Ammon's horn (tissue), 1 donor: ENCODE results near the gene SPEN.
A peak's percentile ranks its signal among the peaks of the same experiment; 100 is the strongest.
"Not testable (repeated sequence)": the region's sequence is repeated elsewhere in the genome, so short reads cannot be mapped to it uniquely, and the experiment has no call there.

Source experiments
- DNase-seq: peaks from one replicate; pipeline ENCODE4 v3.0.0-alpha.2; 2016; ENCODE audit warnings: low spot score

SPEN gene

DNA sequence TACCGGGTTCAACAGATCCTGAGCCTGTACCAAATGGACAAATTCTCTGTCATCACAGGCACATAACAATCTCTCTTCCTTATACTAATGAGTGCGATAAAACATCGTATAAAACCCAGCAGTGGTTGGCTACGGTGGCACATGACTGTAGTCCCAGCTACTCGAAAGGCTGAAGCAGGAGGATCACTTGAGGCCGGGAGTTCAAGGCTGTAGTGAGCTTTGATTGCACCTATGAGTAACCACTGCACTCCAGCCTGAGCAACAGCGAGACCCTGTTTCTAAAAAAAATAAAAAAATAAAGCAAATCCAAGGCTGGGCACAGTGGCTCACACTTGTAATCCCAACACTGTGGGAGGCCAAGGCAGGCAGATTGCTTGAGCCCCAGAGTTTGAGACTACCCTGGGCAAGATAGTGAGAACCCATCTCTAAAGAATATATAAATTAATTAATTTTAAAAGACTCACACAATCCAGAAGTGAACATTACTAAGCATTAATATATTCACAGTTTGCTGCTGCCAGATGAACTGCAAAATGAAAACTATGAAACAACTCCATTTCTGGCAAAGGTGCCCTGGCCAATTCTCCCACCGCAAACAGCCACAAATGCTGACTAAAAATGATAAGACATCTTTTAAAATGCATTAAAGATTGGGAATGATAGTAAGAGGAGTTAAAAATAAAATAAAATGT is 115.3 kb downstream of the SPEN start:
- DNase-seq, result no peak

GRCh38 chr1:15963363-15963967 is 116.0 kb downstream of the SPEN start:
- no peak for DNase-seq

- DNase-seq, result no peak
Observed at GRCh38 chr1:15963968-15964648, 116.6 kb downstream of the SPEN start.

GRCh38 chr1:15965228-15965767 is 117.8 kb downstream of the SPEN start:
- DNase-seq, result peak; percentile 93

DNA sequence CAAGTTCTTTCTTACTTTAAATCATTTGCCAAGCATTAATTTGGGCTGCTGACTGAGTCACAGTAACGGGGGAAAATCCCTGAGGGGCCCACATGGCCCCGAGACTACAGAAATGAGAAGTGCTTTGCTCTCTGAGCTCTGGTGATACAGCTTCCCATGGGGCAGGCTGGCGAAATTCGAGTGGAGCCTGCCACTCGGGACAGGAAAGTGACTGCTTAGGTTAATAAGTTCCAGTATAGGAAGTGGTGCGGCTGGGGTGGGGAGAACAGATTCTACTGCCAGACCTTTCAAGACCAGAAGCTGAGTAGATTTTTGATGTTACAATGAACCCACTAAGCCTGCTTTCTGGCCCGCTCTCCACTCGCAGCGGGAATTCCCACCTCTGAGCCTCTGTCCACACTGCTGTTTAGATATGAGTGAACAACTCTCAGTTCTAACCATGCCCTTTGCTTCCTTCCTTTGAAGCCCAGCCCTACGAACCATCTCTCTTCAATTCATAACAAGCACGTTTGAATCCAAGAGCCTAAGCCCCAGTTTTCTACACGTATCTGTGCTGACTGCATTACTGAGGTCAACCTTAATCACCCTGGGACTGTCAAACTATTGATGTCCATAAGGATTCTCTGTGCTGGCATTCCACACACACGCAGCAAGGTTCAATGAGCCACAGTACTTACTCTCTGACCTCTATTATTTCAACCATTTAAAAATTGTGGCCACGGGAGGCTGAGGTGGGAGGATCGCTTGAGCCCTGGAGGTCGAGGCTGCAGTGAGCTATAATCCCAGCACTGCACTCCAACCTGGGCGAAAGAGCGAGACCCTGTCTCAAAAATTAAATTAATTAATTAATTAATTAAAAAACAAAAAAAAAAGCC is 118.8 kb downstream of the SPEN start:
- DNase-seq, result peak; percentile 46

DNA sequence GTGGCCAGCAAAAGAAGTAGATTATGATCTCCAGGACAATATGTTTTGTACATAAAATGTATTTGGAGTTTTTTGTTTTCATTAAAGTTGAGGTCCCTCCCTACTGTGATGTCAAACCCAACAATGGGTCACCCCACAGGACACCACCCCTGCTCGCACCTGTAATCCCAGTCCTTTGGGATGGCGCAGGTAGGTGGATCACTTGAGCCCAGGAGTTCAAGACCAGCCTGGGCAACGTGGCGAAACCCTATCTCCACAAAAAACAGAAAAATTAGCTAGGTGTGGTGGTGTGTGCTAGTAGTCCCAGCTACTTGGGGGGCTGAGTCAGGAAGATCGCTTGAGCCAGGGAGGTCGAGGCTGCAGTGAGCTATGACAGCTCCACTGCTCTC is 119.4 kb downstream of the SPEN start:
- DNase-seq, result no peak

DNA sequence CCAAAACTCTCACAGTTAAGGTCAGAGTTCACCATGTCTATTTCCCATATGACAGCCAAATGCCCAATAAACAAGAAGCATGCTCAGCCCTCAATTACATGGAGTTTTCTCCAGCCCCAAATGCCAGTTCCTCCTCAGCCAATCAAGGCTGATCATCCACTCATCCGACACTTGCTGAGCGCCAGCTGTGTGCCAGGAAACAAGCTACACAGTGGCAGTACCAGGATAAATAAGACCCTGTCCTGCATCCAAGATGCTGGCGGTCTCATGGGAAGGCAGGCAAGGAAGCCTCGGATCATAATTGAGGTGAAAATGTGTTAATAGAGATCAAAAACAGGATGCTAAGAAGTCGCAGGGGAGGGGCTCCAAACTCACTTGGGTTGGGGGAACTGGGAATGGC is 120.7 kb downstream of the SPEN start:
- peak; percentile 51 for DNase-seq

- DNase-seq, result no peak
Observed at GRCh38 chr1:15969321-15969880, 121.9 kb downstream of the SPEN start.

DNA sequence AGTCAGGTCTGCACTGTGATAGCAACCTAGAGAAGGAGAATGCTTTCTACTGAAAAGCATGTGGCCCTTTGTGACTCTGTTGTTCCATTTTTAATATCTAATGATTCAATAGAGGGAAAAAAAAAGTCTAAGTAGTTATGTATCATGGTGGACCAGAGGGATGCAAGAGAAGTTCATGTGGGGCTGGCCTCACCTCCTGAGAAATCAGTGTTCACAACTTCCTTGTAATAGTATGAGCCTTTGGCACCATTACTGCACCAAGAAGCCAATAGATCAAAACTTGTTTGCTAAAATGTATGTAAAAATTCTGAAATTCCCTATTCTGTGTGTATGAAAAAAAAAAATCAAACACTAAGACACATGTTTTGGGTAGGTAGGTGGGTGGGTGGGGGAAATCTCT is 123.4 kb downstream of the SPEN start:
- DNase-seq, result no peak

GRCh38 chr1:15972409-15972808 is 124.9 kb downstream of the SPEN start:
- no peak for DNase-seq

GRCh38 chr1:15973772-15974171 is 126.3 kb downstream of the SPEN start:
- DNase-seq, result no peak

DNA sequence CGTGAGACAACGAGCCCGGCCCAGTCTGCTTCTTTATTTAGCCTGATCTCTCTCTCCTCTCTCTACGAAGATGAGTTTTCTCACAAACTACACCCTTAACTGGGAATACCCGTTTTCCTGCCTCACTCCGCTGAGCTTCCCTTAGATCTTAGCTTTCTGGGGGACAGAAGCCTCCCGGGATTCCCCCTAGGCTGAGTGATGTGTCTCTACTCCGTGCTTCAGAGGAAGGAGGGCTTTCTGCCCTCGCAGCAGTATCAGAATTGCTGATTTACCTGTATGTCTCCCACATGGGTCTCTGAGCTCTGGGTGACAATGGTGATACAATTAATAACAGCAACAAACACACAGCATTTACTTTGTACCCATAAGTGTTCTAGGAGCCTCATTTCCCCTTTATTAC is 127.3 kb downstream of the SPEN start:
- DNase-seq, result no peak

DNA sequence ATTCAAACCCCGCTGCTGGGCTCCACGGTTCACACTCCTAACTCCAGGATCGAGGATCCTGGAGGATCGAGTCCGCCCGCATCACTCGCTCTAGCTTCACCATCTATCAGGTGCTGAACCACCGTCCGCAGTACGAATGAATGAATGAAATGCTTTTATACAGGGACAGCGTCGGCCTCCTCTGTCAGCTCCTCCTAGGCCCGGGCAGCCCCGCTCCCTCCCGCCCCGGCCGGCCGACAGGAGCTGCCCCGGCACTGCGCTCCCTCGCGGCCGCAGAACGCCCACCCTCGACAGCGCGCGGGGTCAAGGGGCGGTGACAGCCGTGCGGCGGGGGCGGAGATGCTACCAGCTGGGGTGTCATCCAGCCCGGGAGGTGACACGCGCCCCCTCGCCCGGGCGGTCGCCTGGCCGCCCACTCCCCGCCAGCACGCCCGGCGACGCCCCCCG is 127.9 kb downstream of the SPEN start:
- peak; percentile 74 for DNase-seq

- DNase-seq, result peak; percentile 94
Observed at GRCh38 chr1:15975805-15976680, 128.5 kb downstream of the SPEN start, which contains the start of gene ZBTB17. TSS of gene ZBTB17 (minus strand) at chr1:15976101. CDS start at chr1:15948495, 27,606 bp downstream.

- DNase-seq, result not testable (repeated sequence)
Observed at GRCh38 chr1:15977947-15978346, 130.4 kb downstream of the SPEN start.

GRCh38 chr1:15981679-15982078 is 134.2 kb downstream of the SPEN start:
- no peak for DNase-seq

DNA sequence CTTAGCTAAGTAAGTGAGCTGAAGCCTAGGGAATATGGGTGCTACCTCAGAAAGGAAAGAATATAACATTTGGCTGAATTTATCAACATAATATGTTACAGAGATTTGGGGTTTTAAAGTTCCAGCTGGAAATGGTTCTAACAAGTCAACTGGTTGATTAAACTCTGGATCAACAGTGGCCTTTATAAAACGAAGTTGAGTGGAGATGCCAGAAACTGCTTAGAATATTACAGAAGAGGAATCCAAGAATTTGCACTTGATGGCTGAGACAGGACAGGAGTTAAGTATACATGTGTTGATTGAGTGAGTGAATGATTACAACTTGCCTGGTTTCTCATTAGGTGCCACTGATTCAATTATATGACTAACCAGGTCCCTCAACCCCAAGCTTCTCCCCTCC is 135.8 kb downstream of the SPEN start:
- DNase-seq, result no peak

DNA sequence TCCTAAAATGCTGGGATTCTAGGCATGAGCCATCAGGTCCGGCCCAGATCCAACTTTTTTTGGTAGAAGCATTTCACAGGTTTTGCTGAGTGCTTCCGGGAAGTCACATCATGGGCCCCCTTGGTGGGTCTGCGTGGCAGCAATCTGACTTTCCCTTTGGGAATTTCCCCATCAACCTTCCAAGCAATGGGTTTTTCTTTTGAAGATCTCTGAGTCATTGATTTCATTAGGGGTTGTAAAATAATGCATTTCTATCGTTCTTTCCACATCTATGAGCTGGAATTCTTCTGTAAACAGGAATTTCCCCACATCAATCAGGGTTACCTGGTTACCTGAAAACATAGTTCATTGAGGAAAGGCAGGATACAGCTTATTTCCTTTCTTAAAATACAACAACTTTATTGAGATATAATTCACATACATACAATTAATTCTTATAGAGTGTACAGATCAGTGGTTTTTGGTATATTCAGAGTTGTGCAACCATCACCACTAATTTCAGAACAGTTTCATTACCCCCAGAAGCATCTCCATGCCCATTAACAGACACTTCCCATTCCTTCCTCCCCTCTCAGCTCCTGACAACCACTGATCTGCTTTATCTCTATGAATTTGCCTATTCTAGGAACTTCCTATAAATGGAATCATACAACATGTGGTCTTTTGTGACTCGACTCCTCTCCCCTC is 138.2 kb downstream of the SPEN start:
- no peak for DNase-seq

GRCh38 chr1:15988856-15989736 is 141.6 kb downstream of the SPEN start:
- no peak for DNase-seq
